ENCODE results near the gene TACC2.
"Not testable (repeated sequence)": the region's sequence is repeated elsewhere in the genome, so short reads cannot be mapped to it uniquely, and the experiment has no call there.

TACC2 gene

DNA sequence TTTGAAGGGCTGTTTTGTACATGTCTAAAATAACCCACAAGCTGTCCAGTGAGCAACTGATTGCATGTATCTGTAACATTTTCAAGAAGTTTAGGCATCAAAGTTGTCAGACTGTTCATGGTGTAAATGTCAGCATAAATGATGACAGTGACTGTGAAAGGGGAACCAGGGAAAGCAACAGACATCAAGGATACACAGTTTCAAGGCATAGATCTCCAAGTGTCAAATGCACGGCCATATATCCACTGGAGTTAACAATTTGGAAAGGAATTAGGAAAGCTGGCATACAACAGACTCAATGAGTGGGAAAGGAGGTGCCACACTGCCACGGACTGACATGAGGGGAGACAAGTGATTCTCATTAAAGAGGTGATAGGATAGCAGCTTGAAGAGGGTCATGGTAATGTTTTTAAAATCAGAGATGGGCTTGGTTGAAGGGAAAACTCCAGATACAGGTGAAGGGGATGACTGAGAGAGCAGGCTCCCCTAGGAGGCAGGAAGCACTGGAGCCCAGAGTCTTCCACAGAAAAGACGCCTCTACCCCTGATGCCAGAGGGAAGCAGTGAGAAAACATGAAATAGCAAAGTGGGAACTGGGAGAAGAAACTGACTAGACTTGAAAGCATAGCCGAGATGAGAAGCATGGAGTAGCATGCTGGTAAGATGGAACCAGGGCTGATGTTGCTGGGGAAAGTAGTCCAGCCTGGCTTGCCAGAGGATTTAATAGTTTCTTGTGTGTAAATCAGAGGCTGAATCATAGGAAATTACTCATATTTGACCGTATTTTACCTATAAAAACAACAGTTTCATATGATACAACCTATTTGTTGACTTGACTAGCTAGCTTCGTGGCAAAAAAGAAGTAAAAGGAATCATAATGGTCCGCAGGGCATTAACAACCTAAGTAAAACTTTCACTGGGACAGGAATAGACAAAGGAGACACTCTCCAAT is 32.6 kb upstream of the TACC2 start:
- Histone ChIP-seq H3K4me1 (no peaks in the 10 kb centered on the region), H3K4me2 (no peak overlapping the region), H3K9me3 (no peaks in the 10 kb centered on the region), H3K4me3 (no peak overlapping the region), H3K36me3 (peaks cover 69% of the 10 kb centered on the region), H3K9ac (no peak overlapping the region), H4K20me1 (no peaks in the 10 kb centered on the region), H3K27me3 (no peaks in the 10 kb centered on the region), H3K27ac (no peak overlapping the region)
- TF ChIP-seq Cebpa-rat (IDR thresholded peaks at IDR 0.05), result no peak

GRCh38 chr10:121959671-121960070 is 29.3 kb upstream of the TACC2 start:
- Histone ChIP-seq H3K27ac (no peak overlapping the region), H3K4me2 (no peak overlapping the region), H3K4me3 (no peak overlapping the region), H3K4me1 (no peaks in the 10 kb centered on the region), H3K9ac (no peak overlapping the region), H3K27me3 (no peaks in the 10 kb centered on the region), H3K36me3 (peaks cover 72% of the 10 kb centered on the region), H4K20me1 (no peaks in the 10 kb centered on the region), H3K9me3 (no peaks in the 10 kb centered on the region)
- TF ChIP-seq Cebpa-rat (IDR thresholded peaks at IDR 0.05), result no peak

DNA sequence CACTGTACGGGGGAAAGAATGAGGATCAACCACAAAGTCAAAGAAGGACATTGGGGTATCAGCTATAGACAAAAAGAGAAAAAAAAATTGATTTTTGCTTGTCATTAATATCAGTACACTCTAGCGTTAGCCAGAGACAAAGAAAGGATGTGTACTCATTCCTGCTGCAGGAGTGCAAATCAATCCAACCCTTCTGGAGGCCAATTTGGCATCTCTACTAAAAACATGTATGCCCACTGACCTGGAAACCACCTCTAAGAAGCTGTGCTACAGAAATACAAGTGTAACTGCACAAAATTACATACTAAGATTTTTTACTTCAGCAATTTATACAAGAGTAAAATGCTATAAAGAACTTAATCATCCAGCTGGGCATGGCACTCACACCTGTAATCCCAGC is 27.5 kb upstream of the TACC2 start:
- Histone ChIP-seq H3K4me2 (no peak overlapping the region), H3K36me3 (peaks cover 76% of the 10 kb centered on the region), H3K4me3 (no peak overlapping the region), H3K9me3 (no peaks in the 10 kb centered on the region), H3K27ac (no peak overlapping the region), H3K27me3 (no peaks in the 10 kb centered on the region), H4K20me1 (no peaks in the 10 kb centered on the region), H3K4me1 (no peaks in the 10 kb centered on the region), H3K9ac (no peak overlapping the region)
- TF ChIP-seq Cebpa-rat (IDR thresholded peaks at IDR 0.05), result no peak

- Histone ChIP-seq H4K20me1 (peaks cover 6% of the 10 kb centered on the region; the same call in 1 of the 2 replicates), H3K27me3 (no peaks in the 10 kb centered on the region), H3K4me2 (no peak overlapping the region), H3K36me3 (peaks cover 94% of the 10 kb centered on the region), H3K9ac (no peak overlapping the region), H3K4me3 (no peak overlapping the region), H3K4me1 (no peaks in the 10 kb centered on the region), H3K9me3 (no peaks in the 10 kb centered on the region), H3K27ac (no peak overlapping the region)
- no peak for TF ChIP-seq Cebpa-rat (IDR thresholded peaks at IDR 0.05)
Measured at GRCh38 chr10:121965996-121966395, 23.0 kb upstream of the TACC2 start.

DNA sequence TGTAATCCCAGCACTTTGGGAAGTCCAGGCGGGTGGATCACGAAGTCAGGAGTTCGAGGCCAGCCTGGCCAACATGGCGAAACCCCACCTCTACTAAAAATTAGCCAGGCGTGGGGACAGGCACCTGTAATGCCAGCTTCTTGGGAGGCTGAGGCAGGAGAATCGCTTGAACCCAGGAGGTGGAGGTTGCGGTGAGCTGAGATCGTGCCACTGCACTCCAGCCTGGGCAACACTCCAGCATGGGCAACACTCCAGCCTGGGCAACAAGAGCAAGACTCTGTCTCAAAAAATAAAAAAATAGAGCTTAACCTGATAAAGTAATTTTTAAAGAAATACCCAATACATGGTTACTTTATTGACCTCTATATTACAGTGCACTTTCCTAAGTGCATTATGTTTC is 19.9 kb upstream of the TACC2 start:
- H3K36me3 ChIP-seq, result peaks cover 92% of the 10 kb centered on the region
- not testable (repeated sequence) for H3K9me3 ChIP-seq, H3K27ac ChIP-seq

DNA sequence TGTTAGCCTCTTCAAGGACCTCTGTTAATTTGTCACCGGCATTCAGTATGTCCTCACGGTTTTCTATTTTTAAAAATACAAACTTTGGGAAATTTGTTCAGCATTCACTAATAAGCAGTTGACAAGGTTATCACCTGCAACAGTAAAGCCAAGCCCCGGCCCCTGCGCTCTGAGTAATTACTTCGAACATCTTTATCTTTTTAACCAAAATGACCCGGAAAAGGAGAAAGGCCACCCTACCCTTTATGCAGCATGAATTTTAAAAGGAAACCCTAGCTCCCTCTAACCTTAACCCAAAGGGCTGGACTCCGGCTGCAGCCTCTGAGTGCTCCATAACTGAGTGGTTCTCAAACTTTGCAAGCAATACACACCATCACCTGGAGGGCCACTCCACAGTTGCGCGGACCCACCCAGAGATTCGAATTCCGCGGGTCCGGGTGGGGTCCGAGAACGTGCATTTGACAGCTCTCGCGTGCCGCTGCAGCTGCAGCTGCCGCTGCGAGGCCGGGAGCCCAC is 14.9 kb upstream of the TACC2 start:
- TF ChIP-seq Cebpa-rat (IDR thresholded peaks at IDR 0.05), result no peak
- Histone ChIP-seq H3K4me1 (peaks cover 21% of the 10 kb centered on the region), H3K9ac (peak overlapping the region; percentile 93), H3K36me3 (peaks cover 43% of the 10 kb centered on the region), H3K27ac (peak overlapping the region; percentile 98), H3K9me3 (peaks cover 32% of the 10 kb centered on the region), H3K4me2 (peak overlapping the region; percentile 91), H3K4me3 (peak overlapping the region; percentile 95), H4K20me1 (peaks cover 31% of the 10 kb centered on the region), H3K27me3 (no peaks in the 10 kb centered on the region)

More for the DNA sequence above, 19.9 kb upstream of the TACC2 start:
- not testable (repeated sequence) for H3K27me3 ChIP-seq, H3K4me2 ChIP-seq, H3K4me3 ChIP-seq, H3K9ac ChIP-seq
- Histone ChIP-seq H4K20me1 (peaks cover 33% of the 10 kb centered on the region), H3K4me1 (peaks cover 20% of the 10 kb centered on the region)

DNA sequence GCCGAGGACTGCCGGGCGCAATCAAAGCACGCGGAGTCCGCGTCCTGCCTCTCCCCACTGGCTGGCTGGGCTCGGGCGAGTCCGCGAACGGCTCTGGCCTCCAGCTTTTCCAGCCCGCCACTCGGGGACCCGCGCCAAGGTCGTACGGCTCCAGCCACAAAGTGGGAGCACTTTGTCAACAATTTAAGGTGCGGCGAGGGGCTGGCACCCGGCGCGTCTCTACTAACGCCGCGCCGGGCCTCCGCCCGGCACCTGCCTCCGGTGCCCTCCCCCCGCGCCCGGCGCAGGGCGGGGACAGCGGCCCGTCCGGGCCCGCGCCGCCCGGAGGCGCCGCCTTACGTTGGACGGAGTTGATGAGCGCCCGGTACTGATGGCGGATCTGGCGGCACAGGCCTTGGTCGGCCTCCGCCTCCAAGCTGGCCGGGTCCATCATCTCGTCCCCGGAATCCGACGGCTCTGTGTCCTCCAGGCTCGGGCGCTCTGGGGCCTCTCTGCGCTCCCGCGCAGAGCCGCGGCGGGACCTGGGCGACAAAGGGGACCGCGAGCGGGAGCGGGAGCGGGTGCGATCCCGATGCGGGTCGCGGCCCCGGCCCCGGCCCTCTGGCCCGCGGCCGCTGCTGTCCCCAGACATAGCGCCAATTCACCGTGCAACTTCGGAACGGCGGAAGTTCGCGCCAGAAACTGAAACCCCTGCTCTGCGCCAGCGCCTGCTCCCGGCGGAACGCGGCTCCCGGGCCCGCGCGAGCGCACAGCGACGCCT is 14.2 kb upstream of the TACC2 start, which contains the start of gene NSMCE4A:
NSMCE4A (minus strand) TSS at position 683 of the 760 bp plus-strand sequence; CDS start at position 631, 52 bp downstream.
- peak within 1 kb of the TSS; percentile 98 for H3K27ac ChIP-seq
- no peak for TF ChIP-seq Cebpa-rat (IDR thresholded peaks at IDR 0.05)

DNA sequence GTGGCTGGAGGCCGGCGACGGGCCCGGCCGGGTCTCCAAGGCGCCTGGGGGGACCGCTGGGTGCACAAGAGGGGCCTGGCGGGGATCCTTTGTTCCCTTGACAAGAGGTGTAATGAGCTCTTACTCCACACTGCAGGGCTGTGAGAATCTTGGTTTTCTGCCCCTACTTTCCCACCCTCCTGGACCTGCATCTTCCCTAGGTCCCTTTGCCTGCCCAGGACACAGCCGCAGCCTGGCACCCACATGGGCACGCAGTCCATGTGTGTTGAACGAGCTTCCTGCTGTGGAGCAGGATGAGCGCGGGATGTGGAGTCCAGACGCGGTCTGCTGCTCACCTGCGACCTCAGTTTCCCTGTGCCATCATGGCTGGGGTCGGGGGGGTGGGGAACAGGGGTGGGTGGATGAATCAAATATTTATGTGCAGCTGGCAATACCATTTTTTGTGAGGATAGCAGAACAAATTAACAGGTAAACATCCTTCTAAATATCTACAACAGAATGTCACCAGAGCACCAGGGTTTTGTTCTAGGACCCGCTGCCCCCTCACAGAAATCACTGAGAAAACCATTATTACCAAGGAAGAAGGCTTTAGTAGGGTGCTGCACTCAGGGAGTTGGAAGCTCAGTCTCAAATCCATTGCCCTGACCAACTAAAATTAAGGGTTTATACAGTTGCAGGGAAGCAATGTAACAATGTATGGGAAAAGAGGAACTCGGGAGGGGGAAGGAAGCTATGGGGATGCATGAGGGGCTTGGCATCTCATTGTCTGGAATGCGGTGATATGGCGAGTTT is 13.5 kb upstream of the TACC2 start:
- peaks cover 21% of the 10 kb centered on the region for H3K4me1 ChIP-seq

More for the DNA sequence above, 14.2 kb upstream of the TACC2 start, which contains the start of gene NSMCE4A:
- Histone ChIP-seq H3K36me3 (peaks cover 36% of the 10 kb centered on the region), H3K27me3 (no peaks in the 10 kb centered on the region), H4K20me1 (peaks cover 31% of the 10 kb centered on the region), H3K4me1 (peaks cover 21% of the 10 kb centered on the region), H3K9me3 (peaks cover 32% of the 10 kb centered on the region), H3K4me2 (peak within 1 kb of the TSS; percentile 91), H3K4me3 (peak within 1 kb of the TSS; percentile 95), H3K9ac (peak within 1 kb of the TSS; percentile 93)

DNA sequence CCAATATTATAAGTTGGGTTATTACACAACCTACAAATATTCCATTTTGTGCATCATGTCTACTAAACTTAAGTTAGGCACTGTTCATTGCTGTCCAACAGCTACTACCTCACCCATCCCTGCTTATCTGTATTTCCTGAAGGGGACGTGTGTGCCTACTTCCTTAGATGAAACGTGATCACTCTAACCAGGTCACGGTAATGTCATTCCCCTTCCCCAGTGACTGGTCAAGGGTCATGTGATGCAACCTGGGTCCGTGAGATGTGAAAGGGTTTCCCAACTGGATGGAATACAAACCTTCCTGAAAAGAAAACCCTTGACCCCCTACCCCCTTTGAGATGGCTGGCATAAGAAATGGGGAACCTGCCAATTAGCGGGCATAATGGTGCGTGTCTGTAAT is 12.4 kb upstream of the TACC2 start:
- Histone ChIP-seq H3K4me1 (peaks cover 21% of the 10 kb centered on the region), H3K27ac (no peak overlapping the region), H3K36me3 (peaks cover 18% of the 10 kb centered on the region), H3K9ac (no peak overlapping the region), H3K4me3 (no peak overlapping the region), H3K4me2 (no peak overlapping the region), H4K20me1 (peaks cover 30% of the 10 kb centered on the region), H3K9me3 (peaks cover 38% of the 10 kb centered on the region), H3K27me3 (no peaks in the 10 kb centered on the region)
- TF ChIP-seq Cebpa-rat (IDR thresholded peaks at IDR 0.05), result no peak

More for the DNA sequence above, 13.5 kb upstream of the TACC2 start:
- peak overlapping the region; percentile 98 for H3K27ac ChIP-seq
- H3K36me3 ChIP-seq, result peaks cover 29% of the 10 kb centered on the region
- peak overlapping the region; percentile 95 for H3K4me3 ChIP-seq
- H3K9me3 ChIP-seq, result peaks cover 32% of the 10 kb centered on the region
- H3K9ac ChIP-seq, result peak overlapping the region; percentile 93
- H3K4me2 ChIP-seq, result peak overlapping the region; percentile 91
- TF ChIP-seq Cebpa-rat (IDR thresholded peaks at IDR 0.05), result no peak
- H3K27me3 ChIP-seq, result no peaks in the 10 kb centered on the region
- peaks cover 31% of the 10 kb centered on the region for H4K20me1 ChIP-seq

Data from BLaER1 (cell line).